ENCODE results near the gene CSN3. TPM values are rescaled to one million over a fixed set of nuclear protein-coding genes. Genes with fewer than 3 reads are reported as not detected.
"Not testable (repeated sequence)": the region's sequence is repeated elsewhere in the genome, so short reads cannot be mapped to it uniquely, and the experiment has no call there.

CSN3 gene, protein sequence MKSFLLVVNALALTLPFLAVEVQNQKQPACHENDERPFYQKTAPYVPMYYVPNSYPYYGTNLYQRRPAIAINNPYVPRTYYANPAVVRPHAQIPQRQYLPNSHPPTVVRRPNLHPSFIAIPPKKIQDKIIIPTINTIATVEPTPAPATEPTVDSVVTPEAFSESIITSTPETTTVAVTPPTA
- not detected in 2 replicates for total RNA-seq

DNA sequence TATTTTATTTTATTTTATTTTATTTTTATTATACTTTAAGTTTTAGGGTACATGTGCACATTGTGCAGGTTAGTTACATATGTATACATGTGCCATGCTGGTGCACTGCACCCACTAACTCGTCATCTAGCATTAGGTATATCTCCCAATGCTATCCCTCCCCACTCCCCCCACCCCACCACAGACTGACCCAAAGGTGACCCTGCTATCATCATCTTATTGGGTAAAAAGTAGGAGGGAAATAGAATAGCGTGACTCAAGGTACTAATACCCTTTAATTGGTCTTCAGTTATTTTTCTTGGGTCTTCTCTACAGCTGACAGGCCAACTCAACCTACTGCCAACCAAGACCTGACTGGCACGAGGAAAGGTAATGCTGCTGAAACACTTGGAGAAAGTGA lies at the start of gene CSN3:
Gene CSN3 (plus strand): TSS at position 301 of the 400 bp plus-strand sequence. CDS start 2,223 bp downstream, outside the sequence.
- H3K4me3 Mint-ChIP-seq; H3K36me3 Mint-ChIP-seq (ENCODE audit: low read depth); H3K27ac Mint-ChIP-seq; CTCF ChIA-PET; H3K9me3 Mint-ChIP-seq; H3K27me3 Mint-ChIP-seq; ATAC-seq (ENCODE audit: low read depth); DNase-seq; POLR2A ChIA-PET; intact Hi-C loops (cut with micrococcal nuclease); H3K4me1 Mint-ChIP-seq: not testable (repeated sequence)

DNA sequence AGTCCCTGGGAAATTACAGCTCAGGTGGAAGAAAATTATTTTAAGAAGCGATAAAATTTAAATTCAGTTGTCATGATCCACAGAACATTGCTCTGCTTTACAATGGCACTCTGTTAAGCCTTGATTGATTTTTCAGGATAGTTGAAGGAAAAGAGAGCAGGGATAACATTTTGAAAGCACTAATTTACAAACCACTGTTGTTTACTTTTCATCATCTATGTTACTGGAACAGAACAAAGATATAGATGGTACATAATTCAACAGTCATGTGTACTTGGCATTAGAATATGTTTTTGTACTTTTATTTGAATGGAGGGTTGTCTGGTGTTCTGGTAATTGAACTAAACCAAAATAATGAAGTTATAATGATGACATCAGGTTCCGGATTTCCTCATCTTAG lies 49.5 kb upstream of the CSN3 start:
- POLR2A ChIA-PET, result no interaction called here
- Mint-ChIP-seq H3K27me3 (no peaks in the 10 kb centered on the region), H3K4me3 (no peak overlapping the region), H3K4me1 (no peaks in the 10 kb centered on the region), H3K36me3 (ENCODE audit: low read depth) (no peaks in the 10 kb centered on the region), H3K9me3 (no peaks in the 10 kb centered on the region), H3K27ac (no peak overlapping the region)
- CTCF ChIA-PET, result no interaction called here
- ATAC-seq (ENCODE audit: low read depth) (no peak), DNase-seq (no peak)
- intact Hi-C loops (cut with micrococcal nuclease), result no loop called here
- TF ChIP-seq, protein P1, sequence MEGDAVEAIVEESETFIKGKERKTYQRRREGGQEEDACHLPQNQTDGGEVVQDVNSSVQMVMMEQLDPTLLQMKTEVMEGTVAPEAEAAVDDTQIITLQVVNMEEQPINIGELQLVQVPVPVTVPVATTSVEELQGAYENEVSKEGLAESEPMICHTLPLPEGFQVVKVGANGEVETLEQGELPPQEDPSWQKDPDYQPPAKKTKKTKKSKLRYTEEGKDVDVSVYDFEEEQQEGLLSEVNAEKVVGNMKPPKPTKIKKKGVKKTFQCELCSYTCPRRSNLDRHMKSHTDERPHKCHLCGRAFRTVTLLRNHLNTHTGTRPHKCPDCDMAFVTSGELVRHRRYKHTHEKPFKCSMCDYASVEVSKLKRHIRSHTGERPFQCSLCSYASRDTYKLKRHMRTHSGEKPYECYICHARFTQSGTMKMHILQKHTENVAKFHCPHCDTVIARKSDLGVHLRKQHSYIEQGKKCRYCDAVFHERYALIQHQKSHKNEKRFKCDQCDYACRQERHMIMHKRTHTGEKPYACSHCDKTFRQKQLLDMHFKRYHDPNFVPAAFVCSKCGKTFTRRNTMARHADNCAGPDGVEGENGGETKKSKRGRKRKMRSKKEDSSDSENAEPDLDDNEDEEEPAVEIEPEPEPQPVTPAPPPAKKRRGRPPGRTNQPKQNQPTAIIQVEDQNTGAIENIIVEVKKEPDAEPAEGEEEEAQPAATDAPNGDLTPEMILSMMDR (IDR thresholded peaks at IDR 0.05), result no peak

DNA sequence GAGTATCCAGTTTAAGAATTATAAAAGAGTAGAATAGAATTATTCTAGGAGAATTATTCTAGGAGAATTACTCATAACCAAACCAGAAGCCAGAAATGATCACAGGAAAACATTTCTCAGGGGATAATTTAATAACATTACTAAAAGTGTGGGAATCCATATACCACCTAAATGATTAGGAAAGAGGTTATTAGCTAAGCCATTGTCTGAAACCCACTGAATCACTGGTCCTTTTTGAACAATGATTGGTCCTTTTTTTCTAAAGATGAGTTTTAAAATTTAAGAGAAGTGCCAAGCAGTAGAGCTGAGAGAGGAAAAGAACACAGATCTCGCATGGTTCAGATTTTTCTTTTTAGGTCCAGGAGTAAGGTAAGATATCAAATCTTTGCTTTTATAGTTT lies 47.0 kb upstream of the CSN3 start, which contains the start of gene ODAM:
Gene ODAM (plus strand): TSS at position 301 of the 400 bp plus-strand sequence. CDS start 819 bp downstream, outside the sequence.
- no peak within 1 kb of the TSS for H3K27ac Mint-ChIP-seq
- DNase-seq (no peak), ATAC-seq (ENCODE audit: low read depth) (no peak)
- no peaks in the 10 kb centered on the region for H3K27me3 Mint-ChIP-seq
- TF ChIP-seq, protein P1 (IDR thresholded peaks at IDR 0.05), result no peak
- no peaks in the 10 kb centered on the region for H3K4me1 Mint-ChIP-seq
- no peaks in the 10 kb centered on the region for H3K9me3 Mint-ChIP-seq
- POLR2A ChIA-PET, result no interaction called here
- H3K36me3 Mint-ChIP-seq (ENCODE audit: low read depth), result no peaks in the 10 kb centered on the region
- intact Hi-C loops (cut with micrococcal nuclease), result no loop called here
- no peak within 1 kb of the TSS for H3K4me3 Mint-ChIP-seq
- CTCF ChIA-PET, result no interaction called here

DNA sequence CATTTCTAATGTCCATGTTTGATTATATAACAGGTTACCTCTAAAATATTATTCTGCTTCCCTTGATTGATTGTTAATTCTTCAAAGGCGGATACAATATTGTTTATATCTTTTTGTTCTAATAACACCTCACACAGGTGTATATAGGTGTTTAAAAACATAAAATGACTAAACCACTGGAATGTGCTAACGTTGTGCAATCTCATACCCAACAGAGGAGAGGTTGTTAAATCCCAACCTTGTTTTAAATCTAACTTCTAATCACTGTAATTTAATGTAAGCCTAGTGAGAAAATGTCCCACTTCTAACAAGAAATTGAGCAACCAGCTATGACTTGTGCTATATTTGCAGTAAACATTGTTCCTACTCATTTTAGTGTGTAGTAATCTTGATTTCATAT lies 45.5 kb upstream of the CSN3 start:
- ChIA-PET POLR2A (no interaction called here), CTCF (no interaction called here)
- intact Hi-C loops (cut with micrococcal nuclease), result no loop called here
- no peak for ATAC-seq (ENCODE audit: low read depth)
- no peak for DNase-seq
- Mint-ChIP-seq H3K4me1 (no peaks in the 10 kb centered on the region), H3K27ac (no peak overlapping the region), H3K36me3 (ENCODE audit: low read depth) (no peaks in the 10 kb centered on the region), H3K27me3 (no peaks in the 10 kb centered on the region), H3K4me3 (no peak overlapping the region), H3K9me3 (no peaks in the 10 kb centered on the region)
- TF ChIP-seq, protein P1 (IDR thresholded peaks at IDR 0.05), result no peak

DNA sequence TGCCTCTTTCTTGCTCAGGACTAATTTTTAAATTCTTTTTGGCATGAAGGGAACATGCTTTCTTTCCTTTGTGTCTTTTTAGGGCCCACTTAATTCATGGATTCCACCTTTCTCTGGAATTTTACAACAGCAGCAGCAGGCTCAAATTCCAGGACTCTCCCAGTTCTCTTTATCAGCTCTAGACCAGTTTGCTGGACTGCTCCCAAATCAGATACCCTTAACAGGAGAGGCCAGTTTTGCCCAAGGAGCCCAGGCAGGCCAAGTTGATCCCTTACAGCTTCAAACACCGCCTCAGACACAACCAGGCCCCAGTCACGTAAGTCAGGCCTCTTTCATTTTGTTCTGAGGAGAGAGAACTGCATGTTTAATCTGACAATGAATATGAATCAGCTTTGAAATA lies 44.6 kb upstream of the CSN3 start:
- H3K27me3 Mint-ChIP-seq, result no peaks in the 10 kb centered on the region

More for the DNA sequence above, 44.6 kb upstream of the CSN3 start:
- ChIA-PET CTCF (no interaction called here), POLR2A (no interaction called here)
- TF ChIP-seq, protein P1 (IDR thresholded peaks at IDR 0.05), result no peak
- intact Hi-C loops (cut with micrococcal nuclease), result no loop called here
- Mint-ChIP-seq H3K27ac (no peak overlapping the region), H3K36me3 (ENCODE audit: low read depth) (no peaks in the 10 kb centered on the region), H3K4me1 (no peaks in the 10 kb centered on the region), H3K4me3 (no peak overlapping the region), H3K9me3 (no peaks in the 10 kb centered on the region)
- ATAC-seq (ENCODE audit: low read depth), result no peak
- no peak for DNase-seq

All from activated B cell treated with CpG ODN at 0.5 μM for 24 hours (primary cell).